Thymus (tissue), 11 donors: ENCODE measurements around the gene BEST1. TPM values are rescaled to one million over a fixed set of nuclear protein-coding genes. Genes with fewer than 3 reads are reported as not detected.
"Not testable (repeated sequence)": the region's sequence is repeated elsewhere in the genome, so short reads cannot be mapped to it uniquely, and the experiment has no call there.

ENCODE experiments used
- DNase-seq, 9 donors: peaks; one replicate each; pipeline ENCODE4 v3.0.0-alpha.2; 2013; ENCODE audit warnings: low spot score in 9 of 9, low read depth in 6 of 9, missing footprints in 1 of 9
- H3K27ac ChIP-seq, 2 donors: one replicate each; pipeline ENCODE4 v1.5.1; 2013; ENCODE audit warnings: control low read depth in 1 of 2, low read depth in 1 of 2, low read length in 1 of 2, mild to moderate bottlenecking in 1 of 2, moderate library complexity in 1 of 2
- H3K27me3 ChIP-seq, 2 donors: one replicate each; pipeline ENCODE4 v1.5.1; 2013; ENCODE audit warnings: low read length in 1 of 2; ENCODE audit not compliant: control insufficient read depth in 2 of 2, insufficient read depth in 1 of 2
- H3K36me3 ChIP-seq, 2 donors: one replicate each; pipeline ENCODE4 v1.5.1; 2013; ENCODE audit warnings: low read length in 1 of 2, mild to moderate bottlenecking in 1 of 2, moderate library complexity in 1 of 2; ENCODE audit not compliant: control insufficient read depth in 2 of 2, insufficient read depth in 2 of 2
- H3K4me1 ChIP-seq, 2 donors: one replicate each; pipeline ENCODE4 v1.5.1; 2013; ENCODE audit warnings: low read length in 2 of 2; ENCODE audit not compliant: control insufficient read depth in 2 of 2, insufficient read depth in 2 of 2
- H3K4me3 ChIP-seq, 2 donors: one replicate each; pipeline ENCODE4 v1.5.1; 2013; ENCODE audit warnings: low read length in 2 of 2, control low read depth in 1 of 2, mild to moderate bottlenecking in 1 of 2
- H3K9me3 ChIP-seq, 2 donors: one replicate each; pipeline ENCODE4 v1.5.1; 2013; ENCODE audit warnings: low read length in 1 of 2, mild to moderate bottlenecking in 1 of 2; ENCODE audit not compliant: control insufficient read depth in 2 of 2, insufficient read depth in 1 of 2
- WGBS: extraction: QIAGEN DNeasy Blood & Tissue Kit; methylation state at CpG from one replicate; pipeline ENCODE4 v1.1.7; 2013; 5-methylcytosine and 5-hydroxymethylcytosine counted together
- polyA plus RNA-seq: library from polyadenylated mRNA; stranded (reverse); fragments of 200-250 nt; gene quantifications from one replicate; pipeline ENCODE4 v1.2.3, GENCODE V29; 2013
- total RNA-seq: library from RNA; stranded (reverse); fragments of 120-200 nt; gene quantifications from one replicate; pipeline ENCODE4 v1.2.4, GENCODE V29; 2013
- donor health status: healthy.

Gene BEST1
- total and polyA plus RNA-seq, 2 donors: 0.47 to 3.3 TPM

DNA sequence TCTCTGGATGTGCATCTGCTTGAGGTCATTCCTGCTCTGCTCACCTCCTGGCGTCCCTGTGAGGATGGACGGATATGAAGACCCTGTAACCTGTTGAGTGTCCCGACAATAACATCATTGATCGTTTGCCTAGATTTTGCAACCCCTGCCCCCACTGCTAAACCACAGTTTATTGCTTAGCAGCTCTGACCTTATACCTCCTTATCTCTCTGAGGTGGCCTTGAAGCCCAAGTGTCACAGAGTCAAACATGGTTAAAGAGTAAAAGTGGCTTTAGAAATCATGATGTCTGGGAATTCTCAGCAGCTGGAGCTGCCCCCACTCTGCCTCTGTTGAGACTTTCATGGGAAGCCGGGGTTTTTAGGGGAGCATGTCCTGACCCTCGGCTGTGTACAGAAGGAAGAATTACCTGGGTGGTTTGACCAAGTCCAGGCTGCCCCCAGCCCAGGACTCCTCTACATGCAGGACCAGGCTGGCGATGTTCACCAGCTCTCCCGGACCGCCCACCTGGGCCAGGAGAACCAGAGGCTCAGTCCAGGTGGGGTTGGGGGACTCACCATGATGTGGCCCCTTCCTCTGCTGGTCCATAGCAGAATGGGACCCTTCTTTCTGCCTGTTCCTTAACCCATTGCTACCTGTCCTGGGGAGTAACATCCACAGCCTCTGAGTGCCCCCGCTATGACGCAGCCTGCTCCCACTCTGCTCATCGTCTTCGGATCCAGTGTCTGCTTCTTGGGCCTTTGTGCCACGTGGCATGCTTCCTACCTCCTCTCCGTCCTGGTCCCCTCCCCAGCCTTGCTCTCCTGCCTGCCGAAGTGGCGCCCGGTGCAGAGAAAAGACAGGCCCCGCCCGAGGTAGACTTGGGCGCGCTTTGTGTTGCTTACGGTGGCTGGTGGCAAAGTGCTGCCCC lies 50.6 kb downstream of the BEST1 start:
- 94% methylated on average over 23 of the region's 23 CpGs for WGBS
- H3K4me3 ChIP-seq: no peak overlapping the region
- H3K4me1 ChIP-seq: no peaks in the 10 kb centered on the region
- H3K9me3 ChIP-seq: peaks cover 0 to 6% of the 10 kb centered on the region in 2 donors
- H3K36me3 ChIP-seq: no peaks in the 10 kb centered on the region
- no peaks in the 10 kb centered on the region for H3K27me3 ChIP-seq
- no peak overlapping the region for H3K27ac ChIP-seq
- DNase-seq: no peak

DNA sequence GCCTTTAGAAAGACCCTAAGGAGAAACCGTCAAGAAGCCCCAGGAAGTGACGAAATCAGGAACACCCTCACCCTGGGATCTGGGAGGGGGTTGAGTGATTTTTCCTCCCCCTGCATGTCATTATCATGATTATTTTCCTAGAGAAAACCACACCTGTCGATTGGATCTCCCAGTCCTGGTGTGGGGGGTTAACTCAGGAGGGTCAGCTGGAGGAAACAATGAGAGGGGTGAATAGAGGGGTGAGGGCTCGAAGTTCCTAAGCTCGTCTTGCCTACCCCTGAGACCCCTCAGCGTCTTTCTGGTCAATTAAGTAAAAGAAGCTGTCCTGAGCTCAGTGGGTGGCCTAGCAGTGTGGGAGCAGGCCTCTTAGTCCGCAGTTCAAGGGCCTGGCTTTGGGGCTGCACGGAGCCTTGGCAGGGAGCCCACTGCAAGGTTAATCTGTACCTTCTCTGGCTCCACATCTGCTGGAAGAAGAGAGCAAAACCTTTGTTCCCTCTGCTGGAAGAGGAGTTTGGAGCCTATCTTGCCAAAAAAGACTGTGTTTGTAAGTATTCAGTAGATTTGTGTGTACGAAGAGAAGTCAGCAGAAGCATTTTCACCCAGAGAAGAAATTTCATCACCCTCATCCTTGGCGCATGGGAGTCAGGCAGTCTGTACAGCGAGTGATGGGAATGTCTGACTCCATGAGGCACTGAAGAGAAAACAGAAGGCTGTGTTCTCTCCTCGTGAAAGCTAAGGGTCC lies 51.5 kb downstream of the BEST1 start:
- DNase-seq: no peak
- 89% methylated on average over 12 of the region's 12 CpGs for WGBS
- H3K27me3 ChIP-seq: no peaks in the 10 kb centered on the region
- no peak overlapping the region for H3K27ac ChIP-seq
- H3K4me3 ChIP-seq: no peak overlapping the region
- H3K9me3 ChIP-seq: peaks cover 0 to 6% of the 10 kb centered on the region in 2 donors
- H3K36me3 ChIP-seq: no peaks in the 10 kb centered on the region
- H3K4me1 ChIP-seq: no peaks in the 10 kb centered on the region

DNA sequence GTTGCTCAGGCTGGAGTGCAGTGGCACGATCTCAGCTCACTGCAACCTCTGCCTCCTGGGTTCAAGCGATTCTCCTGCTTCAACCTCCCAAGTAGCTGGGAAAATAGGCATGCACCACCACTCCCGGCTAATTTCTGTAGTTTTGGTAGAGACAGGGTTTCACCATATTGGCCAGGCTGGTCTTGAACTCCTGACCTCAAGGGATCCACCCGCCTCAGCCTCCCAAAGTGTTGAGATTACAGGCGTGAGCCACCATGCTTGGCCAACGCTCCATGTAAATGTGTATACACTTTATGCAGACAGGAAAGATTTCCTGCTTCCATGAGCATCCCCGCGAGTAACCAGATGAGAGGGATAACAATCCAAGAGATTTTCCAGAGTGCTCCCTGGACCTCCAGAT lies 52.1 kb downstream of the BEST1 start:
- H3K4me3 ChIP-seq, H3K27ac ChIP-seq, H3K4me1 ChIP-seq, H3K27me3 ChIP-seq, H3K9me3 ChIP-seq, H3K36me3 ChIP-seq, DNase-seq: not testable (repeated sequence)
- 98% methylated on average over 8 of the region's 8 CpGs for WGBS

DNA sequence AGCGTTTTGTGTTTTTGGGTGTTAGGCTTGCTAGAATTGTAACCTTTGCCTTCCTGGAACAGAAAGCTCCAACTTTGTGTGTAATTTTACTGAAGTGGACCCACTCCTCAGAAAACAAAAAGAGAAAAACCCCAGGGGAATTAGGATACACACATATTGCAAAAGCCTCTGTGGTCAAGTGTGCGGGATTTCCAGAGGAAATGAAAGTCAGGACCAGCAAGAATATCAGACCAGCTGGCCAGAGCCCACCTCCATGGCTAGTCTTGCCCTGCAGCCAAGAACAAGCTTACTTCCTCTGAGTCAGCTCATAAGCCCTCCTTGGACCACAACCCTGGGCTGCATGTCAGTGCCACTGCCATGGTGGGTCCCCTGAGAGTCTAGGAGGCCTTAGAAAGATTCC lies 54.3 kb downstream of the BEST1 start:
- Histone ChIP-seq H3K4me3 (no peak overlapping the region), H3K9me3 (peaks cover 0 to 6% of the 10 kb centered on the region in 2 donors), H3K27me3 (no peaks in the 10 kb centered on the region), H3K4me1 (no peaks in the 10 kb centered on the region), H3K36me3 (no peaks in the 10 kb centered on the region), H3K27ac (no peak overlapping the region)
- 89% methylated on average over 2 of the region's 2 CpGs for WGBS
- DNase-seq: no peak

DNA sequence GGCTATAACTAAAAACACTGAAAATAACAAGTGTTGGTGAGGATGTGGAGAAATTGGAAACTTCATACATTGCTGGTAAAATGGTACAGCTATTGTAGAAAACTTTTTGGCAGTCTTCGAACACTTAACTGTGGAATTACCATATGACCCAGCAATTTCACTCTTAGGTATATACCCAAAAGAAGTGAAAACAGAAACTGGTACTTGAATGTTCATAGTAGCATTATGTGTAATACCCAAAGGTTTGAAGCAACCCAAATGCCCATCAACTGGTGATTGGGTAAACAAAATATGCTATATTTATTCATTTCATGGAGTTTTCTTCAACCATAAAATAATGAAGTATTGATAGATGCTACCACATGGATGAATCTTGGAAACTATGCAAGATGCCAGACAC lies 58.0 kb downstream of the BEST1 start:
- H3K4me1 ChIP-seq: no peaks in the 10 kb centered on the region
- 97% methylated on average over 1 of the region's 1 CpG for WGBS
- no peaks in the 10 kb centered on the region for H3K36me3 ChIP-seq
- no peaks in the 10 kb centered on the region for H3K27me3 ChIP-seq
- no peak for DNase-seq
- no peak overlapping the region for H3K4me3 ChIP-seq
- no peaks in the 10 kb centered on the region for H3K9me3 ChIP-seq
- no peak overlapping the region for H3K27ac ChIP-seq

DNA sequence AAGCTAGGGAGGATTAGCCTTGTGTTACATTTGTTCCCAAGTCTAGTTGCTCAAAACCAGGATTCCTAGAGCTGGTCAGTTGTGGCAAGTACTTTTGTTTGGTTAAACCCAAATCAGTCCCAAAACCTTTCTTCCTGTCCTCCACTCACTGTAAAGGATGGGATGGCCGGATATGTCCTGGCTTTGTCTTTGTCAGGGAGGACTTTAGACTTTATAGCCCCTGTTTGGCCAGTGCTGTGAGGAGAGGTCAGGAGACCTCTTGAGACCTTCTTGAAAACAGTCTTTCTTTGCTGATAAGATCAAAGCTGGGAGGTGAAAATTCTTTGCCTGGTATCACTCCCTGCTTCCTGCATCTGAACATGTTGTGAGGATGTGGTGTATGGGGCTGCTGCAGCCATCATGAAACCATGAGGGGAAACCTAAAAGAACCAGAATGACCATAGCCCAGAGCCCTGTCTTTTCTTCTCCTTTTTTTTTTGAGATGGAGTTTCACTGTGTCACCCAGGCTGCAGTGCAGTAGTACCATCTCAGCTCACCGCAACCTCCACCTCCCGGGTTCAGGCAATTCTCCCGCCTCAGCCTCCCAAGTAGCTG lies 60.9 kb downstream of the BEST1 start:
- Histone ChIP-seq H3K36me3 (no peaks in the 10 kb centered on the region), H3K4me1 (no peaks in the 10 kb centered on the region)
- WGBS: 85% methylated on average over 4 of the region's 4 CpGs

DNA sequence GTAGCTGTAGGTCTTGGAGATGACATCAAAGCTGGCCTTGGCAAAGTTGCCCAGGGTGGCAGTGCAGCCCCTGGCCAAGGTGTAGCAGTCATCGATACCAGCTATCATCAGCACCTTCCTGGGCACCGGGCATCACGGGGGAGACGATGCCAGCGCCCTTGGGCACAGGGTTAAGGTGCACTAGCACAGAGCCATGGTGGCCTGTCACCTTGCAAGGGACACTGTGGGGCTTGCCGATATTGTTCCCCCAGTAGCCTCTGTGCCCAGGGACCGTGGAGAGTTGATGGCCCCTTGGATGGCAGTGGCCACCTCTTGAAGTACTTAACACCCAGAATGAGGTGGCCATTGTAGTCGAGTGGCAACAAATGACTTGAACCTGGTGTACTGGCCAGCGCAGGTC lies 61.7 kb downstream of the BEST1 start:
- H3K4me1 ChIP-seq: no peaks in the 10 kb centered on the region
- no peak overlapping the region for H3K4me3 ChIP-seq
- no peaks in the 10 kb centered on the region for H3K9me3 ChIP-seq
- DNase-seq: no peak
- H3K27me3 ChIP-seq: no peaks in the 10 kb centered on the region
- WGBS: 97% methylated on average over 9 of the region's 9 CpGs
- no peak overlapping the region for H3K27ac ChIP-seq
- H3K36me3 ChIP-seq: no peaks in the 10 kb centered on the region

More for the DNA sequence above, 60.9 kb downstream of the BEST1 start:
- Histone ChIP-seq H3K9me3 (no peaks in the 10 kb centered on the region), H3K27ac (no peak overlapping the region), H3K27me3 (no peaks in the 10 kb centered on the region), H3K4me3 (no peak overlapping the region)
- DNase-seq: no peak

DNA sequence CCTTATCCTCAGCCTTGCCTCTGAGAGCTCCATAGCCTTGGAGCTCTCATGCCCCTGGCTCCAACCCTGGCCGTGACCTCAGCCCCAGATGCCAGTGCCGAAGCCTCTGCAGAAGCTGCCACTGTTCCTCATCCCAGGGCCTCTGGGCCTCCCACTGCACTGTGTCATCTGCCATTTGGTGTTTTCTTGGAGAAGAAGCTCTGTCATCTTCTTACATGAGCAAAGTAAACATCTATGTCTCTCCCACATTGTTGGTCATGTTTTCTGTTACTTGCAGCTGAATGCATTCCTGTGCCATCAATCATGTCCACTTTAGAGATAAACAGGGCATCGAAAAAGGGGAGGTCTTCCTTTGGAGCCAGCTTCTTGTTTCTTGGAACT lies 62.3 kb downstream of the BEST1 start:
- H3K9me3 ChIP-seq: no peaks in the 10 kb centered on the region

More for the DNA sequence above, 62.3 kb downstream of the BEST1 start:
- WGBS: 95% methylated on average over 3 of the region's 3 CpGs
- no peak for DNase-seq
- no peaks in the 10 kb centered on the region for H3K27me3 ChIP-seq
- no peak overlapping the region for H3K27ac ChIP-seq
- H3K4me3 ChIP-seq: no peak overlapping the region
- H3K4me1 ChIP-seq: no peaks in the 10 kb centered on the region
- no peaks in the 10 kb centered on the region for H3K36me3 ChIP-seq
